Fibroblast of lung (primary cell): Measurements from ENCODE around the gene UMPS.

Experiments
- EZH2 ChIP-seq: IDR thresholded peaks from 2 replicates; pipeline ENCODE4 v1.5.1; 2012; ENCODE audit warnings: low read length, control low read depth, mild to moderate bottlenecking; ENCODE audit errors: missing control alignments
- TF ChIP-seq, protein P1 (sequence below), 2 donors: IDR thresholded peaks in 1 of 2; conservative IDR thresholded peaks in 1 of 2; 1 replicate in 1 of 2; 2 replicates in 1 of 2; pipeline ENCODE4 v1.5.1; 2011 to 2012; ENCODE audit warnings: low read length in 2 of 2, control low read depth in 1 of 2, inconsistent platforms in 1 of 2, low read depth in 1 of 2, mild to moderate bottlenecking in 1 of 2

DNA sequence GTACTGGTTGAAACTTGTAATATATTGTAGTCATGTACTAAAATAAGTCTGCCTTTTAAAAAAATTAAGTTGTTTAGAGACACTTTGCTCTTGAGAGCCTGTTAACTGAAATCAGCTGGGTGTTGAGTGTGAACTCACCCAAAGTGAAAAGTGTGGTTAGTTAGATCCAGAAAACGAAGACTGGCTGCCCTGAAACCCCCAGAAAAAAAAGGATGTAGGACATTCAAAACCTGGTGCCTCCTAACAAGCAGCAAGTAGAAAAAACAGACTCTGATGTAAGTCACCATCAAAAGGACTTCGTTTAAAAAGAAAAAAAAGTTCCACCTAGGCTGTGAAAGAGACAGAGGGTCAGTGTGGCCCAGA is 40.8 kb downstream of the UMPS start:
- TF ChIP-seq, protein P1, sequence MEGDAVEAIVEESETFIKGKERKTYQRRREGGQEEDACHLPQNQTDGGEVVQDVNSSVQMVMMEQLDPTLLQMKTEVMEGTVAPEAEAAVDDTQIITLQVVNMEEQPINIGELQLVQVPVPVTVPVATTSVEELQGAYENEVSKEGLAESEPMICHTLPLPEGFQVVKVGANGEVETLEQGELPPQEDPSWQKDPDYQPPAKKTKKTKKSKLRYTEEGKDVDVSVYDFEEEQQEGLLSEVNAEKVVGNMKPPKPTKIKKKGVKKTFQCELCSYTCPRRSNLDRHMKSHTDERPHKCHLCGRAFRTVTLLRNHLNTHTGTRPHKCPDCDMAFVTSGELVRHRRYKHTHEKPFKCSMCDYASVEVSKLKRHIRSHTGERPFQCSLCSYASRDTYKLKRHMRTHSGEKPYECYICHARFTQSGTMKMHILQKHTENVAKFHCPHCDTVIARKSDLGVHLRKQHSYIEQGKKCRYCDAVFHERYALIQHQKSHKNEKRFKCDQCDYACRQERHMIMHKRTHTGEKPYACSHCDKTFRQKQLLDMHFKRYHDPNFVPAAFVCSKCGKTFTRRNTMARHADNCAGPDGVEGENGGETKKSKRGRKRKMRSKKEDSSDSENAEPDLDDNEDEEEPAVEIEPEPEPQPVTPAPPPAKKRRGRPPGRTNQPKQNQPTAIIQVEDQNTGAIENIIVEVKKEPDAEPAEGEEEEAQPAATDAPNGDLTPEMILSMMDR (conservative IDR thresholded peaks at IDR 0.05 in 1 of 2, IDR thresholded peaks at IDR 0.05 in 1 of 2; ENCODE audit: low read depth in 1 of 2, low read length in 2 of 2) = no peak
- TF ChIP-seq EZH2 = no peak
